IPS-11a (cell line): Measurements from ENCODE around the gene PDE1A.

ENCODE experiments used
- H3K4me3 ChIP-seq: one replicate; pipeline ENCODE4 v1.5.1; 2013; ENCODE audit warnings: low read depth, low read length, control low read depth

PDE1A gene

GRCh38 chr2:182144776-182145165 lies 282.1 kb downstream of the PDE1A start:
- H3K4me3 ChIP-seq: no peak overlapping the region

DNA sequence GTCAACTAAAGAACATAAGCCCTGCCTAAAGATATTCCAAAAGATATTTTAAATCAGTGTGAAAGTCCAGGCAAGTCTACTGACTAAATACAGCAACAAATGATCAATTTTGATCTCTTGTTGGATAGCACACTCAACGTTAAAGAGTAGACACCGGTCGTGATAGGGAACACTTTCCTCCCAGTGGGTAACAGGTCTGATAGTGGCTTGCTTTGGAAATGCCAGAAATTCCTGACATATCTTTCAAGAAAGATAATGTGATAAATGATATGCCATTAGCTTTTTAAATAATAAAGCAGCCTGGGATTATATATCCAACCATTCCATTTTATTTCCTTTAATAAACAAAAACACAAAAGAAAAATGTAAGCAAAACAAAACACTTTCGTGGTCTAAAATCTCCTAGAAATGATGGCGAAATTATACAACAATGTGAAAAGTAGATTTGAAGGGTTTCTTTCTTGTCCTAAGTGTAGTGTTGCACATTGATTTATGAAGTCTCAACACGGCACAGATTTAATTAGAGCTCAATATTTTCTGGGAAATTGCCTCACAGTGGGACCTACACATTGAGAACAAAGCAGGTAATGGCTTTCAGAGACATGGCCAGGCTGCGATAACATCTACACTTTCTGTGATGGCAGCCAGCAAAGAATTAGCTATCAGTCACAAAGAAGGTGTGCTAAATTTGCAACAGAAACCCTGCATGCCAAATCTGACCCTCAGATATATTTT lies 282.6 kb downstream of the PDE1A start:
- no peak overlapping the region for H3K4me3 ChIP-seq

DNA sequence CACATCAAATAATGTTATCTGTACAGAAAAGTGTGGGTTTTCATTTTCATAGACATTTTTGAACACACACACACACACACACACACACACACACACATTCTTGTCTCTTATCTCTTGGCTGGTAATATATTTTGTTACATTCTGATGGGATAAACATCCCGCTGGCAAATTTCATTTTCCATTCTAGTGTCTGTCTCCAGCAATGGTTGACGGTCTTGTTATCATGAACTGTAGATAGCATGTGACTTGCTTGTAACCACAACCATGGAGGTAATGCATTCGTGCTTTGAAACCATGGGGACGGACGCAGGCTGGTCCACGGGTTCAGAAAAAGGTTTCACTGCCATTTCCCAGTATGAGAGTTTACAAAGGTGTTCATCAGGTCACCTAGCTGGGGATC lies 284.8 kb downstream of the PDE1A start:
- no peak overlapping the region for H3K4me3 ChIP-seq

DNA sequence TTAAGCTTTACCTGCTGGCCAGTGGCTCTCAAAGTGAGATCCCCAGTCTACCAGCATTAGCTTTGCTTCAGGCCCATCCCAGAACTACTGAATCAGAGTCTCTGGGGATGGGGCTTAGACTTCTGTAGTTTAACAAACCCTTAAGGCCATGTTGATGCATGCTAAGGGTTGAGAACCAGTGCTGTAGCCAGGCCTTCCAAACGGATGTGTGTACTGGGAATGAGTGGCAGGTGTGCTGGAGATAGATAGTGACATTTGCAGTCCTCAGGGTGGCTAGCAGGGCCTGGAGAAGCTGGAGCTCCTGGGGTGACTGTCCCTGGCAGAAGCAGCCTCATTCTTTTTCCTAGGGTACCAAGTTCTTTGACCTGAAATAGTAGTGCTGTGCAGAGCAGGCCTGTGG lies 292.6 kb downstream of the PDE1A start:
- H3K4me3 ChIP-seq: no peak overlapping the region

DNA sequence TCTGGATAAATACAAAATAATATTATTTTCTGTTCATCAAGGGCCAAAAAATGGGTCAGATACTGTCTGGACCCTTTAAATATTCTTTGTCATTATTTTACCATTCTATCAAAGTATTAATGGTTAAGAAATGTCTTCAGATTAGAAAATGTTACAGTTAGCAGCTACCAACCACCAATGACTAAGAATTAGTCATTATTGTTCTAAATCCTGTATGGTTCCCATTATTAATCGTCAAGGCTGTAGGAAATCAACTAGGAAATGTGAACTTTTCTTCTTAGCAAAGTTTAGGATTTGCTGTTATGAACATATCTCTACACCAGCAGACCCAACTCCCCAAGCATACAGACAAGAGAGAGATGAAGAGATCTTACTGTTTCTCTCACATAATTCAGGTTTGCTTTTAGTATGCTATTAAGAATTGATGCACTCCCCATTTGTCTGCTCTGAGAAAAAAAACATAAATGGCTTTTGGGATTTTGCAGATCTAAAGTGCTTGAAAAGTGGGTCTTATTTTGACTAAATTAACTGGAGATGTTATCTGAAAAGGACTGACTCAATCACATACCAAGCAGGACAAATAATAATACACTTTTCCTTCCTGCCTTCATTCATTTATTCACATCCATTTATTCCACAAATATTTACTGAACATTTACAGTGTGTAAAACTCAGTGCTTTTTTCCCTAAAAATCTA lies 293.5 kb downstream of the PDE1A start:
- no peak overlapping the region for H3K4me3 ChIP-seq

DNA sequence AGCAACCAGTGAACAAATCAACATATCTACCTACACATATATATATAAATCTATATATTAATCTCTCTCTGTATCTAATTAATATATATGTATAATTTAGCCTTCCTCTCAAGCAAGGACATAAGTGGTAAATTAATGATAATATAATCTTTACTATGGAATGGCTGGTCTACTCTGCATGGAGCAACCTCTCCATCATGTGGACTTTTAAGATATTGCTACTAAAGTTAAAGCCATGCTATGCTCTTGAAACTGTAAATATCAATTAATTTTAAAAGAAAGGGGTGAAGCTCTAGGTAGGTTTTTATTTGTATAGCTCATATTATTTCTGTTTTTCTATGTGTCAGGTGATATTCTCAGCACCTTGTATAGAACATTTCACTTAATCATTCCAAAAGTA lies 294.2 kb downstream of the PDE1A start:
- no peak overlapping the region for H3K4me3 ChIP-seq

GRCh38 chr2:182128821-182129707 lies 297.8 kb downstream of the PDE1A start:
- H3K4me3 ChIP-seq: no peak overlapping the region

GRCh38 chr2:182117196-182117595 lies 309.6 kb downstream of the PDE1A start:
- H3K4me3 ChIP-seq: no peak overlapping the region

- no peak overlapping the region for H3K4me3 ChIP-seq
Measured at GRCh38 chr2:182116774-182117173, 310.1 kb downstream of the PDE1A start.

DNA sequence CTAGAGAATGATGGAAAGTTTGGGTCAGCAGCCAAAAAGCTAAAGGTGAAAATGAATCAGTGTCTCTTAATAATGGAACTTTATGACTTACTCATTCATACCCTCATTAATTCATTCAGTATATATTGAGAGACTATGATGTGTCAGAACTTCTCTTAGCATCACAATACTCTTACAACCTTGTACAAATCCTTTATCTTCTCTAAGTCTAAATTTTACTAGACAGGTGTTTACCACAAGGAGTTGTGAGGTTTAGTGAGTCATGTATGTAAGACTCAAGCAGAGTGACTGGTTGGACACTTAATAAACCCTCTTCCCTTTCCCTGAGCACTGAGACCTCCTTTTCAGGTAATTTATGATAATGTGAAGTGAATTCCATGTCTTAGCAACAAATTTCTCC lies 311.6 kb downstream of the PDE1A start:
- no peak overlapping the region for H3K4me3 ChIP-seq

DNA sequence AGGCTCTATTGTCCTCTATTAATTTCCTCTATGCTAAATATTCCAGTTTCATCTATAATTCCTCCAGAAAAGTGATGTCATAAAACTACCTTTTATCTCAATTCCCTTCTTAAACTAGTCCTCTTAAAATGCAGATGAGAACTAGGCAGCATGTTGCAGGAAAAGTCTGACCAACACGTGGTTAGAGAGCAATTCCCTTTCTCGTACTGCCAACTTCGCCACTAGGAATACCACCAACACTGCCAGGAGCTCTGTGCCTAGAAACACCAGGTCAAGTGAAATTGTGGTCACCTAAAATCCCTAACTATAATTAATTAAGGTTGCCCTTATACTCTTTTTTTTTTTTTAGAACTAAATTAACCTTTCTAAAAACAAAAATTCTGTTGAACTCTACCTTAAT lies 313.5 kb downstream of the PDE1A start:
- no peak overlapping the region for H3K4me3 ChIP-seq

DNA sequence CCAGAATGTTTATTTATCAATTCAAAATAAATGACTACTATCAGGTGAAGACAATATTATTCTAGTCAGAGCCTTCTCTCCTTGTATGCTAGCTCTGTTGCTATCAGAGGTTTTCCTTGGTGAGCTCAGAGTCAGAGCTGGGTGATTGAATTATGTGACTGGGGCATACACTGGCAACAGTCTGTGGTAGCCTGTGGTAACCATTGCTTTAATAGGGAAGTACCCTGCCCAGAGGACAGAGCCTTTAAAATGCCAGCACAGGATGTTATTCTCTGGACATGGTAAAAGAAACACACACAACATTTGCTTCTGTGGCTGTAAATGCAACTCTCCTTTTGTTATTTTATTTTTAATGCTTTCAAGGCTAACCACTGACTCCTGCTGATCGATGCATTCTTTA lies 316.5 kb downstream of the PDE1A start:
- no peak overlapping the region for H3K4me3 ChIP-seq

DNA sequence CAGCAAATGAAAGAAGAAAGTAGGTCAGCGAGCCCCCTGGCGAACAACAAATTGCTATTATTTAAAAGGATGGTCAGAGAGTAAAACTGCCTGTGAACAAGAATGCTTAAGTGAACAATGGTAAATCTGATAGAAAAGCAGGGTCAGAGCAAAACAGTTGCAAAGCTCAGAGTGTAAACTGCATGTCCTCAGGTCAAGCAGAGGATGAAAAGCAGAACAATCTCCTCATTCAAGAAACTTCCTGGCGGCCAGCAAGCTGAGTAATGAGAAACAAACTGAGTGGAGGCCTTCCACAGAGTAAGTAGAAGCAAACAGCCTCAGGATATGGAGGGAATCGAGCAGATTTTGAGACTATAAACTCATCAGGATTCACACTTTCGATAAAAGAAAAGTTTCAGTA lies 323.3 kb downstream of the PDE1A start:
- no peak overlapping the region for H3K4me3 ChIP-seq

DNA sequence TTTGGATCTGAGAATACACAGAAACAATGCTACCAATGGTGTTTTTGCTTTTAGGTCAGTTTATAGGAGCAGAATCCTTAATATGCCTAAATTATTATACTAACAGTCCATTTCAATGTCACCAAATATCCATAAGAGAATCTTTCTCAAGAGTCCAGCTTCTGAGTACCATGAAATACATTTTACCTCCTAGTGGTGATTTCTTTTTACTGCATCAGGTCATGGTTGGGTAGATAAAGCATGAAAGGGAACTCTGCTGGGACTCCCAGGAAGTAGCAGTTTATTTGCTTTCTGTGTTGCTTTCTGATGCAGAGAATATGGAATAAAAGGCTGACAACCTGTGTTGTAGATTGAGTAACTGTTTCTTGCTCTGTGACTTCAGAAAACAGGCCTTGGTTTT lies 325.6 kb downstream of the PDE1A start:
- H3K4me3 ChIP-seq: no peak overlapping the region

DNA sequence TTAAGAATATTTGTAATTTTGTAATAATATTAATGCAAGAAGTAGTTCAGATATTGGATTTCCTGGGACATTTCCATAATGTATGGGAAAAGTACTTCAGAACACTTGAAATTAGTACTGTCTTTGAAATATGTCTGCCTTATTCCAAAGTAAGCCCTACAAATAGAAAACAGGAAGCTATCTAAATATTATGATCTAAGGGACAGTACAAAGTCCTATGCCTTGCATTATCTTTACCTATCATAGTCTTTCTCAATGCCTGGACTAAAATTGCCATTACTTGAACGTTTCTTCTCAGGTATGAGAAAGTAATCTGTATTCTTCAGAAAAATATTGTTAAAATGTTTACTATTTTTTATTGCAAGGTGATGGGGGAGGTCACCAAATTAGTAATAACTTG lies 328.2 kb downstream of the PDE1A start:
- no peak overlapping the region for H3K4me3 ChIP-seq

DNA sequence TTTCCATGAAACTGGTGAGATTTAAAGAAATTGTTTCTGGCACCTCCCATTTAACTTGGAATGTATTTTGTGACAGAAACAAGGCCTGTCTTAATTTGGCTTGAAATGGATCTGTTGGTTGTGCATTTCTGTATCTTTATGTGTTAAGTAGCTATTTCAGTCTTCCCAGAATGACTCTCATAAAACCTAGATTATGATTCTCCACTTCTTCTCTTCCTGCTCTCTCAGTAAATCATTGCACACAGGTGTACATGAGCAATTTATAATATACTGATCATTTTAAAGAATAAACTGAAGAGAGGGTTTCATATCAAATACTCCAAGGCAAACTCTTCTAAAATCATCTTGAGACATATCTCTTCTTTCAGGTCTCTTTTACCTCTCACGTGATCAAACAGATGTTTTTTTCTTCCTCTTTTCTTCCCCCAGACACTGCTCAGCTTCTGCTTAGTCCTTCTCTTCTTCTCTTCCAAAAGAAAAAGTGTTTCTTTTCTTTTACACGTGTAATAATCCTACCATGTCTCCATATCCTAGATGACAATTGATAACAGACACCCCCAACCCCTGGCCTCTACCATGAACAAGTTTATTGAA lies 329.2 kb downstream of the PDE1A start:
- no peak overlapping the region for H3K4me3 ChIP-seq

- no peak overlapping the region for H3K4me3 ChIP-seq
Measured at GRCh38 chr2:182090486-182090885, 336.4 kb downstream of the PDE1A start.
